ENCODE data around the gene SCN9A. TPM values are rescaled to one million over a fixed set of nuclear protein-coding genes. Genes with fewer than 3 reads are reported as not detected.
"Not testable (repeated sequence)": the region's sequence is repeated elsewhere in the genome, so short reads cannot be mapped to it uniquely, and the experiment has no call there.

SCN9A gene
- total and polyA plus RNA-seq, 2 of the 4 experiments (the other 2 are of a cell fraction) = 40.1 to 135 TPM

DNA sequence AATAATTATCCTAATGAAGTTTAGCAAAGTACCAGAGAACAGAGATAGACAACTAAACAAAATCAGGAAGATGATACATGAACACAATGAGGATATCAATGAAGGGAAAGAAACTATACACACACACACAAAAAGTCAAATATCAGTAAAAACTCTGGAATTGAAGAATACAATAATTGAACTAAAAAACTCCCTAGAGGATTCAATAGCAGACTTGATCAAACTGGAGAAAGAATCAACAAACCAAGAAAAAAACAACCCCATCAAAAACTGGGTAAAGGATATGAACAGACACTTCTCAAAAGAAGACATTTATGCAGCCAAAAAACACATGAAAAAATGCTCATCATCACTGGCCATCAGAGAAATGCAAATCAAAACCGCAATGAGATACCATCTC, 166.4 kb downstream of the SCN9A start:
- H2AK9ac ChIP-seq (replicated peaks; ENCODE audit: low read depth, low read length, poor library complexity); H2AK5ac ChIP-seq (ENCODE audit: low read depth, low read length); dilution Hi-C loops (cut with HindIII; ENCODE audit: low sequenced_read_pairs, unreplicated experiment); H3K27ac ChIP-seq (ENCODE audit: insufficient read depth, low read length); H3K27me3 ChIP-seq (ENCODE audit: control insufficient read depth, insufficient read depth, low read length); H3K4ac ChIP-seq (ENCODE audit: low read depth, low read length); in situ Hi-C loops (cut with MboI; ENCODE audit: low sequenced_read_pairs); H2BK5ac ChIP-seq (ENCODE audit: low read depth, low read length, poor library complexity, severe bottlenecking); H3K9ac ChIP-seq (ENCODE audit: low read depth, low read length); POLR2A ChIA-PET (ENCODE audit: unreplicated experiment); H3K9me1 ChIP-seq (ENCODE audit: insufficient read depth, low read length); H3K4me3 ChIP-seq (ENCODE audit: insufficient read depth, low read depth, low read length); intact Hi-C loops (cut with micrococcal nuclease); H2BK20ac ChIP-seq (ENCODE audit: low read depth, low read length); H2BK15ac ChIP-seq (ENCODE audit: low read depth, low read length); BruUV-seq (replicated peaks); CTCF ChIA-PET; H3K4me2 ChIP-seq (ENCODE audit: low read depth, low read length); H4K8ac ChIP-seq (ENCODE audit: low read depth in 2 of 2, low read length in 2 of 2); H4K91ac ChIP-seq (ENCODE audit: insufficient read depth, low read depth, low read length); H3K14ac ChIP-seq (replicated peaks; ENCODE audit: low read depth, low read length); H3K56ac ChIP-seq (ENCODE audit: extremely low read depth, insufficient read depth, low read length); ATAC-seq (ENCODE audit: low read depth); H3K79me1 ChIP-seq (ENCODE audit: low read depth in 1 of 2, low read length in 2 of 2); H3K4me1 ChIP-seq (ENCODE audit: control insufficient read depth, insufficient read depth, low read length); H3K23ac ChIP-seq (ENCODE audit: low read depth, low read length); H2AFZ ChIP-seq (replicated peaks; ENCODE audit: low read length, poor library complexity); H3K9me3 ChIP-seq (ENCODE audit: control insufficient read depth, insufficient read depth, low read length); H2BK120ac ChIP-seq (ENCODE audit: low read depth, low read length); H4K20me1 ChIP-seq (ENCODE audit: insufficient read depth, low read length); DNase-seq; H3K36me3 ChIP-seq (ENCODE audit: control insufficient read depth, insufficient read depth, low read length); H3K18ac ChIP-seq (ENCODE audit: low read depth, low read length); H4K5ac ChIP-seq (ENCODE audit: low read depth, low read length): not testable (repeated sequence)
- WGBS, 2 experiments (ENCODE audit: extremely low coverage in 2 of 2, insufficient read length in 1 of 2) = no CpG with 5 or more reads among the region's 1 CpG

DNA sequence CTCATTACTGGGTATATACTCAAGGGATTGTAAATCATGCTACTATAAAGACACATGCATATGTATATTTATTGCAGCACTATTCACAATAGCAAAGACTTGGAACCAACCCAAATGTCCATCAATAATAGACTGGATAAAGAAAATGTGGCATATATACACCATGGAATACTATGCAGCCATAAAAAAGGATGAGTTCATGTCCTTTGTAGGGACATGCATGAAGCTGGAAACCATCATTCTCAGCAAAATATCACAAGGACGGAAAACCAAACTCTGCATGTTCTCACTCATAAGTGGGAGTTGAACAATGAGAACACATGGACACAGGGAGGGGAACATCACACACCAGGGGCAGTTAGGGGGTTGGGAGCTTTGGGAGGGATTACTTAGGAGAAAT, 169.6 kb downstream of the SCN9A start:
- CTCF ChIA-PET; H2BK120ac ChIP-seq (ENCODE audit: low read depth, low read length); H3K4me3 ChIP-seq (ENCODE audit: insufficient read depth, low read depth, low read length); H3K9me3 ChIP-seq (ENCODE audit: control insufficient read depth, insufficient read depth, low read length); H3K4me2 ChIP-seq (ENCODE audit: low read depth, low read length); H3K56ac ChIP-seq (ENCODE audit: extremely low read depth, insufficient read depth, low read length); H4K91ac ChIP-seq (ENCODE audit: insufficient read depth, low read depth, low read length); H3K9ac ChIP-seq (ENCODE audit: low read depth, low read length); H3K4me1 ChIP-seq (ENCODE audit: control insufficient read depth, insufficient read depth, low read length); dilution Hi-C loops (cut with HindIII; ENCODE audit: low sequenced_read_pairs, unreplicated experiment); H4K8ac ChIP-seq (ENCODE audit: low read depth in 2 of 2, low read length in 2 of 2); H2BK15ac ChIP-seq (ENCODE audit: low read depth, low read length); H3K36me3 ChIP-seq (ENCODE audit: control insufficient read depth, insufficient read depth, low read length); H3K27ac ChIP-seq (ENCODE audit: insufficient read depth, low read length); BruUV-seq (replicated peaks); DNase-seq; H2AK5ac ChIP-seq (ENCODE audit: low read depth, low read length); intact Hi-C loops (cut with micrococcal nuclease); H2AFZ ChIP-seq (replicated peaks; ENCODE audit: low read length, poor library complexity); H3K23ac ChIP-seq (ENCODE audit: low read depth, low read length); H3K27me3 ChIP-seq (ENCODE audit: control insufficient read depth, insufficient read depth, low read length); H3K4ac ChIP-seq (ENCODE audit: low read depth, low read length); in situ Hi-C loops (cut with MboI; ENCODE audit: low sequenced_read_pairs); H3K14ac ChIP-seq (replicated peaks; ENCODE audit: low read depth, low read length); H4K20me1 ChIP-seq (ENCODE audit: insufficient read depth, low read length); H2BK20ac ChIP-seq (ENCODE audit: low read depth, low read length); H2AK9ac ChIP-seq (replicated peaks; ENCODE audit: low read depth, low read length, poor library complexity); ATAC-seq (ENCODE audit: low read depth); H3K18ac ChIP-seq (ENCODE audit: low read depth, low read length); POLR2A ChIA-PET (ENCODE audit: unreplicated experiment); H4K5ac ChIP-seq (ENCODE audit: low read depth, low read length); H3K9me1 ChIP-seq (ENCODE audit: insufficient read depth, low read length); H2BK5ac ChIP-seq (ENCODE audit: low read depth, low read length, poor library complexity, severe bottlenecking); H3K79me1 ChIP-seq (ENCODE audit: low read depth in 1 of 2, low read length in 2 of 2): not testable (repeated sequence)
- WGBS, 2 experiments (ENCODE audit: extremely low coverage in 2 of 2, insufficient read length in 1 of 2) = no CpG with 5 or more reads among the region's 1 CpG
